CD8-positive, alpha-beta memory T cell (primary cell): ENCODE results near the gene SPTB. TPM values are rescaled to one million over a fixed set of nuclear protein-coding genes. Genes with fewer than 3 reads are reported as not detected.
"Not testable (repeated sequence)": the region's sequence is repeated elsewhere in the genome, so short reads cannot be mapped to it uniquely, and the experiment has no call there.

ENCODE experiments used
- CTCF ChIA-PET: fragments of 350-600 bp; sonication (Branson Sonifier 250); formaldehyde crosslinking; loops from one replicate; lab custom pipeline; 2021; ENCODE audit warnings: antibody characterized with exemption; lab: Charles Lee
- POLR2A ChIA-PET: fragments of 350-600 bp; sonication (Branson Sonifier 250); formaldehyde crosslinking; loops from one replicate; lab custom pipeline; 2021; ENCODE audit warnings: antibody characterized with exemption; lab: Charles Lee
- DNase-seq, 5 donors: peaks; one replicate each; pipeline versions ENCODE4 v3.0.0 to v3.0.0-alpha.2; 2020 to 2022; ENCODE audit warnings: mixed read lengths in 1 of 5
- H3K27ac ChIP-seq: one replicate; pipeline ENCODE4 v1.7.0; 2013; ENCODE audit warnings: low read depth, mild to moderate bottlenecking, low read length, moderate library complexity
- H3K27me3 ChIP-seq: 2 replicates; pipeline ENCODE4 v1.7.0; 2013; ENCODE audit warnings: low read length, mild to moderate bottlenecking; ENCODE audit not compliant: insufficient read depth, poor library complexity, severe bottlenecking
- H3K36me3 ChIP-seq: 2 replicates; pipeline ENCODE4 v1.7.0; 2013; ENCODE audit warnings: mild to moderate bottlenecking, low read length, moderate library complexity; ENCODE audit not compliant: insufficient read depth
- H3K4me1 ChIP-seq: 2 replicates; pipeline ENCODE4 v1.7.0; 2013; ENCODE audit warnings: mild to moderate bottlenecking, low read length, moderate library complexity; ENCODE audit not compliant: insufficient read depth
- H3K4me3 ChIP-seq: 2 replicates; pipeline ENCODE4 v1.7.0; 2013; ENCODE audit warnings: mild to moderate bottlenecking, low read length
- H3K9me3 ChIP-seq: 2 replicates; pipeline ENCODE4 v1.7.0; 2013; ENCODE audit warnings: mild to moderate bottlenecking, low read length
- H3K27ac Mint-ChIP-seq, 8 donors: one replicate each; pipeline ENCODE4 v1.8.0; 2020 to 2021; ENCODE audit warnings: mixed read lengths in 8 of 8, mild to moderate bottlenecking in 6 of 8, inconsistent platforms in 3 of 8, moderate library complexity in 3 of 8
- H3K27me3 Mint-ChIP-seq, 2 donors: one replicate each; pipeline ENCODE4 v1.8.0; 2020 to 2021; ENCODE audit warnings: mixed read lengths in 2 of 2, mild to moderate bottlenecking in 1 of 2, moderate library complexity in 1 of 2
- H3K36me3 Mint-ChIP-seq, 3 donors: one replicate each; pipeline ENCODE4 v1.8.0; 2020 to 2021; ENCODE audit warnings: mixed read lengths in 3 of 3, inconsistent platforms in 1 of 3, mild to moderate bottlenecking in 1 of 3
- H3K4me1 Mint-ChIP-seq, 3 donors: one replicate each; pipeline ENCODE4 v1.8.0; 2020 to 2021; ENCODE audit warnings: mixed read lengths in 3 of 3, inconsistent platforms in 1 of 3, mild to moderate bottlenecking in 1 of 3
- H3K4me3 Mint-ChIP-seq, 7 donors: one replicate each; pipeline ENCODE4 v1.8.0; 2020 to 2021; ENCODE audit warnings: mixed read lengths in 7 of 7, mild to moderate bottlenecking in 6 of 7, moderate library complexity in 4 of 7, inconsistent platforms in 2 of 7
- H3K9me3 Mint-ChIP-seq, 5 donors: one replicate each; pipeline ENCODE4 v1.8.0; 2020 to 2022; ENCODE audit warnings: mixed read lengths in 5 of 5, mild to moderate bottlenecking in 3 of 5, moderate library complexity in 2 of 5, inconsistent platforms in 1 of 5
- polyA plus RNA-seq: library from polyadenylated mRNA; unstranded; fragments of 300-500 nt; fragmentation: Illumina TruSeq; gene quantifications from one replicate; pipeline ENCODE4 v1.2.3, GENCODE V29; 2021
- total RNA-seq, 2 experiments: library from RNA; stranded (reverse); gene quantifications; one replicate each; pipeline ENCODE4 v1.2.3, GENCODE V29; 2021

Gene SPTB
- total and polyA plus RNA-seq, 3 experiments from 2014 or later, result 0.09 to 0.18 (median 0.15) TPM

GRCh38 chr14:64812412-64812811 lies 67.3 kb downstream of the SPTB start:
- Mint-ChIP-seq H3K36me3 (peaks cover 0 to 2% (median 0%) of the 10 kb centered on the region in 3 donors), H3K4me3 (peak overlapping the region in 1 of 7 donors; percentile 72), H3K27me3 (peaks cover 10 to 50% of the 10 kb centered on the region in 2 donors), H3K4me1 (peaks cover 0 to 5% (median 4%) of the 10 kb centered on the region in 3 donors), H3K9me3 (no peaks in the 10 kb centered on the region), H3K27ac (no peak overlapping the region)
- H3K36me3 ChIP-seq, result no peaks in the 10 kb centered on the region
- peak in 3 of 5 donors; percentile 7 to 15 (median 10) for DNase-seq
- no peaks in the 10 kb centered on the region for H3K27me3 ChIP-seq
- H3K27ac ChIP-seq, result no peak overlapping the region
- H3K4me1 ChIP-seq, result no peaks in the 10 kb centered on the region
- H3K4me3 ChIP-seq, result no peak overlapping the region
- no peaks in the 10 kb centered on the region for H3K9me3 ChIP-seq
- CTCF ChIA-PET, result interaction anchor here (0.9 to 3.2 kb wide), 2 partner anchors 11 to 12 kb away, joined by 3 to 11 read pairs; no protein-coding TSS in a partner anchor
- POLR2A ChIA-PET, result no interaction called here

GRCh38 chr14:64811676-64812075 lies 68.0 kb downstream of the SPTB start:
- no peak for DNase-seq

GRCh38 chr14:64808449-64808848 lies 71.3 kb downstream of the SPTB start:
- ChIA-PET POLR2A (no interaction called here), CTCF (interaction anchor here (1.5 kb wide), 2 partner anchors 12 to 15 kb away, joined by 4 to 6 read pairs; no protein-coding TSS in a partner anchor)
- Histone ChIP-seq H3K27ac (no peak overlapping the region), H3K9me3 (no peaks in the 10 kb centered on the region), H3K36me3 (no peaks in the 10 kb centered on the region), H3K27me3 (no peaks in the 10 kb centered on the region), H3K4me3 (no peak overlapping the region), H3K4me1 (no peaks in the 10 kb centered on the region)
- no peak overlapping the region for H3K27ac Mint-ChIP-seq
- H3K36me3 Mint-ChIP-seq, result peaks cover 0 to 2% (median 0%) of the 10 kb centered on the region in 3 donors
- no peak overlapping the region for H3K4me3 Mint-ChIP-seq
- peaks cover 0 to 5% (median 4%) of the 10 kb centered on the region in 3 donors for H3K4me1 Mint-ChIP-seq
- no peak for DNase-seq
- no peaks in the 10 kb centered on the region for H3K9me3 Mint-ChIP-seq
- peaks cover 5 to 28% of the 10 kb centered on the region in 2 donors for H3K27me3 Mint-ChIP-seq

More at GRCh38 chr14:64811676-64812075, 68.0 kb downstream of the SPTB start:
- POLR2A ChIA-PET, result no interaction called here
- Mint-ChIP-seq H3K27me3 (peaks cover 10 to 43% of the 10 kb centered on the region in 2 donors), H3K4me1 (peaks cover 0 to 5% (median 4%) of the 10 kb centered on the region in 3 donors), H3K4me3 (no peak overlapping the region), H3K27ac (no peak overlapping the region), H3K9me3 (no peaks in the 10 kb centered on the region), H3K36me3 (peaks cover 0 to 2% (median 0%) of the 10 kb centered on the region in 3 donors)
- no peak overlapping the region for H3K27ac ChIP-seq
- H3K4me1 ChIP-seq, result no peaks in the 10 kb centered on the region
- no peaks in the 10 kb centered on the region for H3K27me3 ChIP-seq
- CTCF ChIA-PET, result no interaction called here
- no peaks in the 10 kb centered on the region for H3K36me3 ChIP-seq
- H3K4me3 ChIP-seq, result no peak overlapping the region
- H3K9me3 ChIP-seq, result no peaks in the 10 kb centered on the region

- Histone ChIP-seq H3K36me3 (no peaks in the 10 kb centered on the region), H3K9me3 (no peaks in the 10 kb centered on the region), H3K27ac (no peak overlapping the region), H3K27me3 (no peaks in the 10 kb centered on the region), H3K4me3 (no peak overlapping the region), H3K4me1 (no peaks in the 10 kb centered on the region)
- ChIA-PET POLR2A (no interaction called here), CTCF (interaction anchor here (1.5 kb wide), 1 partner anchor 13 kb away, joined by 4 read pairs; no protein-coding TSS in a partner anchor)
- Mint-ChIP-seq H3K27me3 (peaks cover 3 to 23% of the 10 kb centered on the region in 2 donors), H3K4me3 (no peak overlapping the region), H3K27ac (peak overlapping the region in 1 of 8 donors; percentile 75), H3K36me3 (peaks cover 0 to 2% (median 0%) of the 10 kb centered on the region in 3 donors), H3K4me1 (peaks cover 0 to 4% (median 4%) of the 10 kb centered on the region in 3 donors), H3K9me3 (no peaks in the 10 kb centered on the region)
- DNase-seq, result no peak
Observed at GRCh38 chr14:64807551-64807950, 72.2 kb downstream of the SPTB start.

GRCh38 chr14:64806862-64807495 lies 72.7 kb downstream of the SPTB start:
- no peaks in the 10 kb centered on the region for H3K9me3 ChIP-seq
- Mint-ChIP-seq H3K27me3 (peaks cover 3 to 23% of the 10 kb centered on the region in 2 donors), H3K27ac (no peak overlapping the region), H3K4me3 (no peak overlapping the region), H3K4me1 (peaks cover 0 to 4% (median 0%) of the 10 kb centered on the region in 3 donors), H3K36me3 (peaks cover 0 to 2% (median 0%) of the 10 kb centered on the region in 3 donors), H3K9me3 (no peaks in the 10 kb centered on the region)
- no peaks in the 10 kb centered on the region for H3K27me3 ChIP-seq
- ChIA-PET CTCF (interaction anchor here (0.7 kb wide), 1 partner anchor 84 kb away, joined by 3 read pairs; no protein-coding TSS in a partner anchor), POLR2A (no interaction called here)
- no peaks in the 10 kb centered on the region for H3K4me1 ChIP-seq
- DNase-seq, result no peak
- no peak overlapping the region for H3K27ac ChIP-seq
- H3K4me3 ChIP-seq, result no peak overlapping the region
- no peaks in the 10 kb centered on the region for H3K36me3 ChIP-seq

GRCh38 chr14:64806202-64806861 lies 73.4 kb downstream of the SPTB start:
- DNase-seq, result no peak
- Histone ChIP-seq H3K36me3 (no peaks in the 10 kb centered on the region), H3K4me1 (no peaks in the 10 kb centered on the region), H3K9me3 (no peaks in the 10 kb centered on the region), H3K27me3 (no peaks in the 10 kb centered on the region), H3K27ac (no peak overlapping the region), H3K4me3 (no peak overlapping the region)
- H3K4me1 Mint-ChIP-seq, result peaks cover 0 to under 1% (median 0%) of the 10 kb centered on the region in 3 donors
- POLR2A ChIA-PET, result no interaction called here
- peaks cover 3 to 23% of the 10 kb centered on the region in 2 donors for H3K27me3 Mint-ChIP-seq
- CTCF ChIA-PET, result interaction anchor here (0.7 kb wide), 1 partner anchor 85 kb away, joined by 3 read pairs; no protein-coding TSS in a partner anchor
- peaks cover 0 to 2% (median 0%) of the 10 kb centered on the region in 3 donors for H3K36me3 Mint-ChIP-seq
- no peak overlapping the region for H3K4me3 Mint-ChIP-seq
- no peak overlapping the region for H3K27ac Mint-ChIP-seq
- no peaks in the 10 kb centered on the region for H3K9me3 Mint-ChIP-seq

- H3K27me3 Mint-ChIP-seq, result peaks cover 3 to 23% of the 10 kb centered on the region in 2 donors
- CTCF ChIA-PET, POLR2A ChIA-PET, H3K27ac Mint-ChIP-seq, H3K4me1 ChIP-seq, H3K36me3 Mint-ChIP-seq, H3K36me3 ChIP-seq, DNase-seq, H3K4me3 ChIP-seq, H3K9me3 Mint-ChIP-seq, H3K4me3 Mint-ChIP-seq, H3K27me3 ChIP-seq, H3K27ac ChIP-seq, H3K9me3 ChIP-seq, H3K4me1 Mint-ChIP-seq: not testable (repeated sequence)
Observed at GRCh38 chr14:64805646-64806045, 74.1 kb downstream of the SPTB start.

- Histone ChIP-seq H3K4me1 (no peaks in the 10 kb centered on the region), H3K27me3 (no peaks in the 10 kb centered on the region), H3K36me3 (no peaks in the 10 kb centered on the region), H3K9me3 (no peaks in the 10 kb centered on the region), H3K4me3 (no peak overlapping the region), H3K27ac (no peak overlapping the region)
- Mint-ChIP-seq H3K4me1 (no peaks in the 10 kb centered on the region), H3K36me3 (peaks cover 0 to 2% (median 0%) of the 10 kb centered on the region in 3 donors), H3K27ac (no peak overlapping the region), H3K27me3 (peaks cover 3 to 19% of the 10 kb centered on the region in 2 donors), H3K4me3 (no peak overlapping the region), H3K9me3 (no peaks in the 10 kb centered on the region)
- no peak for DNase-seq
- ChIA-PET CTCF (no interaction called here), POLR2A (no interaction called here)
Observed at GRCh38 chr14:64804754-64805260, 74.9 kb downstream of the SPTB start.
